ENCODE data around the gene EXOSC7. TPM values are rescaled to one million over a fixed set of nuclear protein-coding genes. Genes with fewer than 3 reads are reported as not detected.

EXOSC7 gene
- total RNA-seq (10 to 100 TPM; 26.2 to 57.7 TPM), polyA plus RNA-seq (ENCODE audit: insufficient read length in 2 of 2) (10 to 100 TPM; 38.5 to 53.5 TPM)
- long read RNA-seq, donor 1, transcript EXOSC7-210 (9 exons, 1,395 nt), result minor isoform, 6 of 55 reads
- long read RNA-seq, donor 1, transcript EXOSC7-201 (8 exons, 1,055 nt), result major isoform, 23 of 55 reads
- long read RNA-seq, donor 1, transcript EXOSC7-209 (3 exons, 1,647 nt), result minor isoform, 5 of 55 reads
- long read RNA-seq, donor 1, partial matches to known transcripts, result 20 of 55 reads
- long read RNA-seq, donor 1, other reads (novel, unspliced or antisense), result 0 of 55 reads
- long read RNA-seq, donor 2, partial matches to known transcripts, result 0 of 3 reads
- long read RNA-seq, donor 2, other reads (novel, unspliced or antisense), result 0 of 3 reads
- long read RNA-seq, donor 3, transcript EXOSC7-201 (8 exons, 1,055 nt), result major isoform, 7 of 10 reads
- long read RNA-seq, donor 3, partial matches to known transcripts, result 0 of 10 reads
- long read RNA-seq, donor 3, other reads (novel, unspliced or antisense), result 0 of 10 reads
- long read RNA-seq, donor 4, transcript EXOSC7-201 (8 exons, 1,055 nt), result major isoform, 22 of 45 reads
- long read RNA-seq, donor 4, transcript EXOSC7-209 (3 exons, 1,647 nt), result minor isoform, 10 of 45 reads
- long read RNA-seq, donor 4, partial matches to known transcripts, result 9 of 45 reads
- long read RNA-seq, donor 4, other reads (novel, unspliced or antisense), result 0 of 45 reads

DNA sequence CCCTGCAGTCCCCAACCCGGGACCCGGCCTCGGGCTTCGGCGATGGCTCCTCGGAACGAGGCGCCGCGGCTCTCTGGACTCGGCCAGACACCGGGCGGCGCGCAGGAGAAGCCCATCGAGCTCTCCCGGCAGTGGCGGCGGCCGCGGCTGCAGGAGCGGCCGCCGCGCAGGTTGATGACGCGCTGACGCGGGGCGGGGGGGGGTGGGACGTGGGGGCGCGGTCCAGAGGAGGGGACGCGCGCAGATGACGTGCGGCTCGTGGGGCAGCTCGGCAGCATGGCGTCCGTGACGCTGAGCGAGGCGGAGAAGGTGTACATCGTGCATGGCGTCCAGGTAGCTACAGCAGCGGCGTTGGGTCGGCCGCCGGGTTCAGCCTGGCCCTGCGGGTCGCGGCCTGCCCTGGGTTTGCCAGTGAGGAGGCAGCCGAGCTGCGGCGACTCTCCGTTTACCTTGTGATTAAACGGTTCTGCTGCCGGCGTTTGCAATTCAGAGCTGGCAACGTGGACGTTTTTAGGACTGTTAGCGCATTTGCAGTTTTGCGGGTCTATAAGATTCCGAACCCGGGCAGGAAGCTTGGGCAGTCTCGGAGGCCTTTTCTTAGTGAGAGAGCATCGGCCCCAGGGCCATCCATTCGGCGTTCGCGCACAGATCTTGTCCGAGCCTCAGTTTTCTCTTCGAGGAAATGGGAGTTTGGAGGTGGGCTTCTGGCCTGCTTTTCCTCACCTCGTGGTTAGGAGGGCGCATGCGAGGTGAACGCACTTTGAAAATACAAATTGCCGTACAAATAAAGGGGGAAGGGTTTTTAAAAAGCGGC is at the start of gene EXOSC7, which contains the start of gene ZDHHC3:
EXOSC7 (plus strand) TSS at position 243 of the 814 bp plus-strand sequence; CDS start at position 277, 34 bp downstream.
ZDHHC3 (minus strand) TSS at position 173 of the 814 bp plus-strand sequence. CDS start 16,738 bp downstream, outside the sequence.
- peaks cover 15% of the 10 kb centered on the region for H3K4me1 ChIP-seq (ENCODE audit: control insufficient read depth, insufficient read depth, low read length)
- peak within 1 kb of the TSS; percentile 84 for H3K4me3 ChIP-seq (ENCODE audit: low read depth, low read length)
- under 1% methylated on average over 82 of the region's 82 CpGs for WGBS (ENCODE audit: insufficient coverage)
- peak within 1 kb of the TSS; percentile 68 for H3K27ac ChIP-seq (ENCODE audit: low read depth, low read length)
- no peaks in the 10 kb centered on the region for H3K36me3 ChIP-seq (ENCODE audit: control insufficient read depth, insufficient read depth, low read length)
- no peaks in the 10 kb centered on the region for H3K27me3 ChIP-seq (ENCODE audit: control insufficient read depth, insufficient read depth, low read length)
- DNase-seq (ENCODE audit: low read depth in 4 of 6, low spot score in 6 of 6), result peak; percentile 74 to 97 (median 84)
- H3K9me3 ChIP-seq (ENCODE audit: control insufficient read depth, insufficient read depth, low read length), result no peaks in the 10 kb centered on the region

DNA sequence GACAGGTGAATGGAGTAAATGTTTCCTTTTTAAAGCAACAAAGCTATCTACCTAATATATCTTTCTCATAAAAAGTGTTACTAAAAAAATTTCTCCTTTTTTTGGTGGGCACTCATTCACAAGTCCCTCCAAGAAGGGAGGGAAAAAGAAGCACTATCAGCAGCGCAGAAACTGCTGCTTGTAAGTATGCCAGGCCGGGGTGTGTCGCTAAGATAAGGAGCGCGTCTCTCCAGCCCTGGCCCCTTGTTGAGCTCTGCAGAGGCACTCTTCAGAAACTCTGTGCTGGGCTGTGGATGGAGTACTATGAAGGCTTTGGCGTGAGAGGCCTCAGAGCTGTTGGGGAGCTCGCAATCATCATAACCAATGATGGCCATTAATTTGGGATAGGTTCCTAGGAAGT is 49.1 kb upstream of the EXOSC7 start:
- peaks cover 56% of the 10 kb centered on the region for H3K36me3 ChIP-seq (ENCODE audit: control insufficient read depth, insufficient read depth, low read length)
- WGBS (ENCODE audit: insufficient coverage), result 89% methylated on average over 4 of the region's 7 CpGs
- no peak overlapping the region for H3K27ac ChIP-seq (ENCODE audit: low read depth, low read length)
- no peaks in the 10 kb centered on the region for H3K27me3 ChIP-seq (ENCODE audit: control insufficient read depth, insufficient read depth, low read length)
- H3K4me3 ChIP-seq (ENCODE audit: low read depth, low read length), result no peak overlapping the region
- no peaks in the 10 kb centered on the region for H3K4me1 ChIP-seq (ENCODE audit: control insufficient read depth, insufficient read depth, low read length)
- no peaks in the 10 kb centered on the region for H3K9me3 ChIP-seq (ENCODE audit: control insufficient read depth, insufficient read depth, low read length)
- DNase-seq (ENCODE audit: low read depth in 4 of 6, low spot score in 6 of 6), result no peak

DNA sequence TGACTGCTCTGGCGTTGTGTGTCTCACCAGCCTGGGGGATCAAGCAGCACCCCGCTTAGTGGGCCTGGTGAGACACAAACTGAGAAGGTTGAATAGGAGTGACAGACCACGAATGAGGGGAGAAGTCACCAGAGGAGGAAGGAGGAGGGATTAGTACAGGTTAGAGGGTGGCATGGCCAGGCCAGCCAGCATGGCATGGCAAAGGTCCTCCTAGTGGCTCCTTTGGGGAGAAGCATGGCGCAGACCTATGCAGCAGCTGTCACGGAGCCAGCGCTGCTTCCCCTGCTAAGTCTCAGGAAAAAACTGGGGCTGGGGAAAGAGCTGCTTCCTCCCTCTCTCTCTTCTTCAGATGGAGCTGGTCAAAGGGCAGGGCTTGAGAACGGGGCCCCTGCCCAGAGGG is 48.7 kb upstream of the EXOSC7 start:
- 95% methylated on average over 7 of the region's 7 CpGs for WGBS (ENCODE audit: insufficient coverage)
- no peaks in the 10 kb centered on the region for H3K27me3 ChIP-seq (ENCODE audit: control insufficient read depth, insufficient read depth, low read length)
- peaks cover 54% of the 10 kb centered on the region for H3K36me3 ChIP-seq (ENCODE audit: control insufficient read depth, insufficient read depth, low read length)
- H3K27ac ChIP-seq (ENCODE audit: low read depth, low read length), result no peak overlapping the region
- H3K9me3 ChIP-seq (ENCODE audit: control insufficient read depth, insufficient read depth, low read length), result no peaks in the 10 kb centered on the region
- H3K4me3 ChIP-seq (ENCODE audit: low read depth, low read length), result no peak overlapping the region
- no peaks in the 10 kb centered on the region for H3K4me1 ChIP-seq (ENCODE audit: control insufficient read depth, insufficient read depth, low read length)
- no peak for DNase-seq (ENCODE audit: low read depth in 4 of 6, low spot score in 6 of 6)

DNA sequence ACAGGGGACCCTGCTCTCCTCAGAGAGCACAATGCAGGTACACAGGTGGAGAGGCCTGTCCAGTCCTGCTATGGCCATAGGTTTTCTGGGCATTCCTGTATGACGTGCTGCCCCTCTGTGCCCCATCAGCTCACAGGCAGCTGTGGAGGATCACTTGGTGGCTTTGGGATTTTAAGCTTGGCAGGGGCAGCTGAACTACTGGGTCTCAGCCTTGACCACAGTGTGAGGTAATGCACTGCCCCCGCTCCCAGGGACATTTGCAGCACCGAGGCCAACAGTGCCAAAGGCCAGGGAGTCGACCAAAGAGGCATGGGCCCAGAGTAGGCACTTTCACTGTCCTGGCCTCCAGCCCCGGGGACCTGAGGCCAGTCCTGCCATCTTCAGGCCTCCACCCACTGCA is 46.3 kb upstream of the EXOSC7 start:
- H3K4me1 ChIP-seq (ENCODE audit: control insufficient read depth, insufficient read depth, low read length), result no peaks in the 10 kb centered on the region
- no peak for DNase-seq (ENCODE audit: low read depth in 4 of 6, low spot score in 6 of 6)
- H3K27ac ChIP-seq (ENCODE audit: low read depth, low read length), result no peak overlapping the region
- H3K36me3 ChIP-seq (ENCODE audit: control insufficient read depth, insufficient read depth, low read length), result peaks cover 63% of the 10 kb centered on the region
- H3K9me3 ChIP-seq (ENCODE audit: control insufficient read depth, insufficient read depth, low read length), result no peaks in the 10 kb centered on the region
- no peak overlapping the region for H3K4me3 ChIP-seq (ENCODE audit: low read depth, low read length)
- no peaks in the 10 kb centered on the region for H3K27me3 ChIP-seq (ENCODE audit: control insufficient read depth, insufficient read depth, low read length)
- whole genome bisulfite sequencing (ENCODE audit: insufficient coverage), result 94% methylated on average over 5 of the region's 5 CpGs

DNA sequence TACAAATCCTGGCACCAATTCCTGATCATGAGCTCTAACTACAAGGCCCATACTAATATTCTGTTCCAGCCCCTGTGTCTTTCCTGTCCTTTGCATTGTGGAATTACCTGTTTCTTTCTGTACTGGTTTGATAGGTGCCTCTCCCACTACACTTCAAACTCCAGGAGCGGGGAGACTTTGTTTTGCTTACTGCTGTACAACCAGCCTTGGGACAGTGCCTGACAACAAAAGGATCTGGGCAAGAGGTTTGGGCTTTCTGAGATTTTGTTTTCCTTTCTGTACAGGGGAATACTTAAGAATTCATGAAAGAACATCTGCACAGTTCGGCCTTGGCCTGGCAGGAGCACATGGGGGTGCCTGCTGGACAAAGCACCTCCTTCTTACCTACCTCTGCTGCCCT is 45.1 kb upstream of the EXOSC7 start:
- Histone ChIP-seq H3K4me1 (ENCODE audit: control insufficient read depth, insufficient read depth, low read length) (no peaks in the 10 kb centered on the region), H3K27me3 (ENCODE audit: control insufficient read depth, insufficient read depth, low read length) (no peaks in the 10 kb centered on the region), H3K9me3 (ENCODE audit: control insufficient read depth, insufficient read depth, low read length) (no peaks in the 10 kb centered on the region), H3K4me3 (ENCODE audit: low read depth, low read length) (no peak overlapping the region), H3K36me3 (ENCODE audit: control insufficient read depth, insufficient read depth, low read length) (peaks cover 62% of the 10 kb centered on the region), H3K27ac (ENCODE audit: low read depth, low read length) (no peak overlapping the region)
- DNase-seq (ENCODE audit: low read depth in 4 of 6, low spot score in 6 of 6), result no peak
- 100% methylated on average over 1 of the region's 2 CpGs for WGBS (ENCODE audit: insufficient coverage)

DNA sequence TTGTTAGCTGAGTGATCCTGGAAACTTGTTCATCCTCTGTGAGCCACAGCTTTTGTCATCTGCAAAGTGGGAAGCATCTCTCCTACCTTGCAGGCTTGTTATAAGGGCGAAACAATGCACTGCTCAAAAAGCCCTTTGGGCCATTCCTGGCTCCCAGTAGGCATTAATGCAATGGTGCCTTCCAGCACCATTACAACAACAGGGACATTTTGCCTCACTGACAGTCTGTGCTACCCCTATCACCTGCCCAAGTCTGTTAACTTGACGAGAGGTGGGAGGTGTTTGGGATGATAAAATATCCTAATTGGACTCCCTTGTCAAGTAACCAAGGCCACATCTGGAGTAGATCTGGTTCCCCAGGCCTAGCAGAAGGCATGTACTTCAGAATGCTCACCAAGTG is 44.3 kb upstream of the EXOSC7 start:
- no peak overlapping the region for H3K4me3 ChIP-seq (ENCODE audit: low read depth, low read length)
- no peak overlapping the region for H3K27ac ChIP-seq (ENCODE audit: low read depth, low read length)
- H3K27me3 ChIP-seq (ENCODE audit: control insufficient read depth, insufficient read depth, low read length), result no peaks in the 10 kb centered on the region
- WGBS (ENCODE audit: insufficient coverage), result 100% methylated on average over 1 of the region's 2 CpGs
- no peaks in the 10 kb centered on the region for H3K9me3 ChIP-seq (ENCODE audit: control insufficient read depth, insufficient read depth, low read length)
- peaks cover 59% of the 10 kb centered on the region for H3K36me3 ChIP-seq (ENCODE audit: control insufficient read depth, insufficient read depth, low read length)
- no peaks in the 10 kb centered on the region for H3K4me1 ChIP-seq (ENCODE audit: control insufficient read depth, insufficient read depth, low read length)
- no peak for DNase-seq (ENCODE audit: low read depth in 4 of 6, low spot score in 6 of 6)

DNA sequence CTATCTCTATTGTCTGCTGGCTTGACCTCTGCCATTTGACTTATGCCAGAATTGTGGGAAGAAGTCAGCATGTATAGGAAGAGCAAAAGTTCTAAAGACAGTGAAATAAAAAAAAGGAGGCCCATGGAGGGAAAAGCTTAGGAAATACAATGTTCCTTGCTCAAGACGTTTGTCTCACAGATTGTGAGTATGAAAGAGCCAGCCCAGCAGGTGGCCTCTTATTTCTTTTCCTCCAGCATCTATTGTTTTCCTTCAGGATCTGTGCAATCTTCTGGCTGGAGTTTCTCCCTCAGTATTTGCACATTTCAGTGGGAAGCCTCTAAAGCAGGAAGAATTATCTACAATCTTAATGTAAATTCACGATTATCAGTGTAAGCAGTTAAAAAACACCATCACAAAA is 43.8 kb upstream of the EXOSC7 start:
- DNase-seq (ENCODE audit: low read depth in 4 of 6, low spot score in 6 of 6), result peak in 1 of 6 donors; percentile 20
- H3K27me3 ChIP-seq (ENCODE audit: control insufficient read depth, insufficient read depth, low read length), result no peaks in the 10 kb centered on the region
- no peaks in the 10 kb centered on the region for H3K4me1 ChIP-seq (ENCODE audit: control insufficient read depth, insufficient read depth, low read length)
- H3K36me3 ChIP-seq (ENCODE audit: control insufficient read depth, insufficient read depth, low read length), result peaks cover 57% of the 10 kb centered on the region
- no peak overlapping the region for H3K4me3 ChIP-seq (ENCODE audit: low read depth, low read length)
- no CpG with 5 or more reads among the region's 2 CpGs for WGBS (ENCODE audit: insufficient coverage)
- no peaks in the 10 kb centered on the region for H3K9me3 ChIP-seq (ENCODE audit: control insufficient read depth, insufficient read depth, low read length)
- no peak overlapping the region for H3K27ac ChIP-seq (ENCODE audit: low read depth, low read length)

DNA sequence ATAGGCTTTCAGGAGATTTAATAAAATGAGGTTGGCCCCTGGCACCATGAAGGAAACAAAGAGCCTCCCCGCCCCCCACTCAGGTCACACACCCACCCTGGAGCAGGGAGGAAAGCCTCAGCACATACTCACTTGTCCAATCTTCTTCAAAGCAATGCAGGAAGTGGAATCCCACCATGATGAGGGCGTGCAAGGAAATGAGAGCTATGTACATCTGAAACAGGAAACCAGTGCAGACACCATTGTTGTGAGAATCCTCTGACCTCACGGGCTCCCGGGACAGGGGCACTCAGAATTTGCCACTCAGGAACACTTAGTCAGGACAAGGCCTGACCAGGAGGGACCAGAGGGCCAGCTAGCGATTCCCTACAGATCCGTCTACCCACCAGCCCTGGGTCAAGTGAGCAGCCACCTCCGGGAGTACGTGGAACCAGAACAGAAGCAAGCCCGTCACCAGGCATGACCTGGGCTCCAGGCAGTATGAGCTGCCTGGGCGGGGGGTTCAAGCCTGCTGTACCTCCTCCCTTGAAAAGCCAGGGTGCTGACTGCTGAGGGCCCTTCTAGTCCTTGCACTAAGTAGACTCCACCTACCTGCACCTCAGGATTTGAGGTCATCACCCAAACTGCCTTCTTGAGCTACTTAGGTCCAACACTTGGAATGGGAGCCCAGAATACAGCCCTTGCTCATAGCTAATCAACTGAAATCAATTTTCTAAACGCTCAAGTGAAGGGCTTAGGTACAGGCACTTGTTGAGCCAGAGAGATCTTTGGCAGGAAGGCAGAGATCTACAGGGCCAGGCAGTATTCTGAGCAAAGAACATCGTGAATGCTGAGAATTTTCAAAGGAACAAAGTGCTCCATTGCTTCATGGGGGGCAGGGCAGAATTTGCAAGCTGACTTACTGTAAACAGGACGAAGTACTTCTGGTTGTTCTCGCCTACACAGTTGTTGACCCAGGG is 42.8 kb upstream of the EXOSC7 start:
- DNase-seq (ENCODE audit: low read depth in 4 of 6, low spot score in 6 of 6), result no peak
- no peak overlapping the region for H3K4me3 ChIP-seq (ENCODE audit: low read depth, low read length)
- no peaks in the 10 kb centered on the region for H3K9me3 ChIP-seq (ENCODE audit: control insufficient read depth, insufficient read depth, low read length)
- no peaks in the 10 kb centered on the region for H3K27me3 ChIP-seq (ENCODE audit: control insufficient read depth, insufficient read depth, low read length)
- WGBS (ENCODE audit: insufficient coverage), result 91% methylated on average over 13 of the region's 14 CpGs
- H3K4me1 ChIP-seq (ENCODE audit: control insufficient read depth, insufficient read depth, low read length), result no peaks in the 10 kb centered on the region
- H3K27ac ChIP-seq (ENCODE audit: low read depth, low read length), result peak overlapping the region; percentile 6
- peaks cover 52% of the 10 kb centered on the region for H3K36me3 ChIP-seq (ENCODE audit: control insufficient read depth, insufficient read depth, low read length)

Measured in spinal cord (tissue), 10 donors.